ENCODE measurements around the gene MAP4. TPM values are rescaled to one million over a fixed set of nuclear protein-coding genes. Genes with fewer than 3 reads are reported as not detected.

MAP4 gene
- polyA plus RNA-seq, 1 experiment: 285 TPM

DNA sequence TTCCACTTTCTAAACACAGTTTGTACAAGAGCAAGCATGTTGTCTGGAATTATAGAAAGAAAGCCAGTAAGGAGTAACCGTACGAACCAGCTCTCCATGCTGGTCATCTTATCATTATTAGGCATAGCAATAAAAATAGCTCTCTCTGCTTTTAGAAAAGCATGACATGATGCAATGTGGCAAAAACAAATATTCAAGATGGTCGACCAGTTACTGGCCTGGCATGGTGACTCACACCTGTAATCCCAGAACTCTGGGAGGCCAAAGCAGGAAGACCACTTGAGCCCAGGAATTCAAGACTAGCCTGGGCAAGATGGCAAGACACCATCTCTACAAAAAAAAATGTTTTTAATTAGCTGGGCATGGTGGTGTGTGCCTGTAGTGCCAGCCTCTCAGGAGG is 2.6 kb upstream of the MAP4 start:
- CTCF ChIA-PET: interaction anchor here (1.3 kb wide), 1 partner anchor 29 kb away, joined by 8 read pairs; no protein-coding TSS in a partner anchor

DNA sequence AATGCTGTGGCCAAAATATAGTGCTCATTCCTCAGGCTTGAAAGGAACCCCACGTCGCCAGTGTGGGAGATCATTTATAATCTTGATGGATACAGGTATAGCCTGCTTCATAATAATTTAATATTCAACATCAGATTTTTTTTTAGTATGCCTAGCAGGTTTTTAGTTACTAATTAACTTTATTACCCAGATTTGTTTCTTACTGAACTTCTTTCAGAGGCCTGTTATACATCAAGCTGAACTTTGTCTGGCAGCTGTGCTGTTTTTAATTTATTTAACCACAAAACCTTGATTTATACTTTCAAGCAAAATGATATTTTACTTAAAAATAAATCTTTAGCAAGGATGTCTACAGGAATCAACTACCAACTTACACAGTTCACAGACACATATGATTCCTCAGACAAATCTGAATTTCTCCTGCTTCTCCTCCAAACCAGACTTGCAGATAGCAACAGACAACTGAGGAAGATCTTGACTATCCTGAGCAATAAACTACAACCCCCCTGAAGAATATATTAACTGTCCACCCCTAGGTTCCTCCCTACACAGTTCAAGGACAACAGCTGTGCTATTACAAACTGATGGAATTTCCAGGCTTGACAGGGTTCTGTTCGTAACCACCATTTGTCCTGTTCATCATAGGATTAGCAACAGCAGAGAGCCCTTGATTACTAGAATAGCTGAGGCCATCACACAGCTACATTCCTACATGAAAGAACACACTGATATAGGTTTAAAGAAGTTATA is 610 bp downstream of the MAP4 start:
- H3K4me3 ChIP-seq (ENCODE audit: low read depth, low read length): no peak overlapping the region
- ChIA-PET CTCF (interaction anchor here (0.8 to 3.4 kb wide), 3 partner anchors 25 to 136 kb away, joined by 3 to 21 read pairs (median 6); no protein-coding TSS in a partner anchor), POLR2A (no interaction called here)
- no peaks in the 10 kb centered on the region for H3K27me3 ChIP-seq (ENCODE audit: control insufficient read depth, insufficient read depth, low read length)
- H3K27ac ChIP-seq (ENCODE audit: low read depth, low read length): no peak overlapping the region
- H3K9me3 ChIP-seq (ENCODE audit: control insufficient read depth, insufficient read depth, low read length): no peaks in the 10 kb centered on the region
- no peak for DNase-seq (ENCODE audit: low read depth, low spot score)
- TF ChIP-seq, protein P1, sequence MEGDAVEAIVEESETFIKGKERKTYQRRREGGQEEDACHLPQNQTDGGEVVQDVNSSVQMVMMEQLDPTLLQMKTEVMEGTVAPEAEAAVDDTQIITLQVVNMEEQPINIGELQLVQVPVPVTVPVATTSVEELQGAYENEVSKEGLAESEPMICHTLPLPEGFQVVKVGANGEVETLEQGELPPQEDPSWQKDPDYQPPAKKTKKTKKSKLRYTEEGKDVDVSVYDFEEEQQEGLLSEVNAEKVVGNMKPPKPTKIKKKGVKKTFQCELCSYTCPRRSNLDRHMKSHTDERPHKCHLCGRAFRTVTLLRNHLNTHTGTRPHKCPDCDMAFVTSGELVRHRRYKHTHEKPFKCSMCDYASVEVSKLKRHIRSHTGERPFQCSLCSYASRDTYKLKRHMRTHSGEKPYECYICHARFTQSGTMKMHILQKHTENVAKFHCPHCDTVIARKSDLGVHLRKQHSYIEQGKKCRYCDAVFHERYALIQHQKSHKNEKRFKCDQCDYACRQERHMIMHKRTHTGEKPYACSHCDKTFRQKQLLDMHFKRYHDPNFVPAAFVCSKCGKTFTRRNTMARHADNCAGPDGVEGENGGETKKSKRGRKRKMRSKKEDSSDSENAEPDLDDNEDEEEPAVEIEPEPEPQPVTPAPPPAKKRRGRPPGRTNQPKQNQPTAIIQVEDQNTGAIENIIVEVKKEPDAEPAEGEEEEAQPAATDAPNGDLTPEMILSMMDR (IDR thresholded peaks at IDR 0.05; ENCODE audit: low read depth, low read length): no peak

More for the DNA sequence above, 2.6 kb upstream of the MAP4 start:
- DNase-seq (ENCODE audit: low read depth, low spot score): no peak
- H3K27ac ChIP-seq (ENCODE audit: low read depth, low read length): peak overlapping the region; percentile 39
- no peaks in the 10 kb centered on the region for H3K9me3 ChIP-seq (ENCODE audit: control insufficient read depth, insufficient read depth, low read length)
- no peaks in the 10 kb centered on the region for H3K27me3 ChIP-seq (ENCODE audit: control insufficient read depth, insufficient read depth, low read length)
- POLR2A ChIA-PET: interaction anchor here (0.8 to 1.2 kb wide), 2 partner anchors 22 to 70 kb away, joined by 3 to 5 read pairs; no protein-coding TSS in a partner anchor
- H3K4me3 ChIP-seq (ENCODE audit: low read depth, low read length): no peak overlapping the region
- TF ChIP-seq, protein P1 (IDR thresholded peaks at IDR 0.05; ENCODE audit: low read depth, low read length): no peak

DNA sequence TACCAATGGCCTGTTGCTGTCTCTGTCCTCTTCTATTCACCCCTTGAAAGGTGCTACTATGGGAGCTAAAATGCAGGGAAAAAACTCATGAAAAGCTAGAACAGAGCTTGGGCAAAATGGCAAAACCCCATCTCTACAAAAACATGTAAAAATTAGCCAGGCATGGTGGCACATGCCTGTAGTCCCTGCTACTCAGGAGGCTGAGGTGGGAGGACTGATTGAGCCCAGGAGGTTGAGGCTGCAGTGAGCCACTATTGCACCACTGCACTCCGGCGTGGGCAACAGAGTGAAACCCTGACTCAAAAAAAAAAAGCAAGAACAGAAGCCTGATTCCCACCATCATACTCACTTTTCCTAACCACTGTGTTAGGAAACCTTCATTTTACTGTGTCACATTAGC is 1.9 kb downstream of the MAP4 start:
- Histone ChIP-seq H3K9me3 (ENCODE audit: control insufficient read depth, insufficient read depth, low read length) (no peaks in the 10 kb centered on the region), H3K4me3 (ENCODE audit: low read depth, low read length) (no peak overlapping the region), H3K27me3 (ENCODE audit: control insufficient read depth, insufficient read depth, low read length) (no peaks in the 10 kb centered on the region), H3K27ac (ENCODE audit: low read depth, low read length) (no peak overlapping the region)
- no peak for DNase-seq (ENCODE audit: low read depth, low spot score)
- TF ChIP-seq, protein P1 (IDR thresholded peaks at IDR 0.05; ENCODE audit: low read depth, low read length): no peak
- POLR2A ChIA-PET: interaction anchor here (0.8 to 1.4 kb wide), 4 partner anchors 11 to 75 kb away, joined by 3 to 5 read pairs (median 4); no protein-coding TSS in a partner anchor
- CTCF ChIA-PET: interaction anchor here (1.0 to 3.6 kb wide), 4 partner anchors 22 to 137 kb away, joined by 3 to 21 read pairs (median 13); no protein-coding TSS in a partner anchor

DNA sequence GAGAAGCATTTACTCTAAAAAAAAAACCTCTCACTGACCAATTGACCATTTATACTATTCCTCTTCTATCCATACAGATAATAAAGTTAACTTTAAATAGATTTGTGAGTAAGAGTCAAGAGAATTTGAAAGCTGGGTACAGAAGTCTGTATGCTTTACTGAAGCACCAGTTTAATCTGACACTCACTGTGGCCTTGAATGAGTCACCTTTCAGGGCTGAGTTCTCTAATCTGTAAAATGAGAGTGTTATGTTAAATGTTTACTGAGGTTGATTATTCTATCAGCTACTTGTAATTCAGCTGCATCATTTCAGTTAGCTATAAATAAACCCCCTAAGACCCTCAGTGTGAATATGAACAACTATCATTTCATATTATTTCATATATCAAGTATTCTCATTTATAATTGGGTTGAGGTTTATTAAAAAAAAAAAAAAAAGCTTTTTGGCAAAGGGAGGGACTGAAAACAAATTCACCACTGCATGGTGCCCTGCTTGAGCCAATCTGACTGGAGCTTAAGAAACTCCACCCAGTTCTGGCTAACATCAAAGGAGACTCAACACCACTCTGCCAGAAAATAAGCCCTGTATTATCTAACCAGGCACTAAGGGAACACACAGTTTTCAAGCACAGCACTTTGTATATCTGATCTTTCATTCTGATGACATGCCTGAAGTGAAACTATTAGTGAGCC is 2.8 kb downstream of the MAP4 start:
- H3K4me3 ChIP-seq (ENCODE audit: low read depth, low read length): no peak overlapping the region
- peak; percentile 55 for DNase-seq (ENCODE audit: low read depth, low spot score)
- ChIA-PET POLR2A (interaction anchor here (0.5 to 1.4 kb wide), 11 partner anchors 10 to 144 kb away, joined by 3 to 6 read pairs (median 4); no protein-coding TSS in a partner anchor), CTCF (interaction anchor here (0.6 to 3.6 kb wide), 4 partner anchors 24 to 138 kb away, joined by 3 to 21 read pairs (median 12); no protein-coding TSS in a partner anchor)
- no peaks in the 10 kb centered on the region for H3K27me3 ChIP-seq (ENCODE audit: control insufficient read depth, insufficient read depth, low read length)
- peak overlapping the region; percentile 48 for H3K27ac ChIP-seq (ENCODE audit: low read depth, low read length)
- no peaks in the 10 kb centered on the region for H3K9me3 ChIP-seq (ENCODE audit: control insufficient read depth, insufficient read depth, low read length)
- TF ChIP-seq, protein P1 (IDR thresholded peaks at IDR 0.05; ENCODE audit: low read depth, low read length): no peak
